Right lobe of liver (tissue), 6 donors: Measurements from ENCODE around the gene LRBA. TPM values are rescaled to one million over a fixed set of nuclear protein-coding genes. Genes with fewer than 3 reads are reported as not detected.
A peak's percentile ranks its signal among the peaks of the same experiment; 100 is the strongest.

Experiments
- ATAC-seq, 4 donors: fragments of 200-7000 bp; cut with Tn5 transposase; one replicate each; pipeline ENCODE4 v1.9.1; 2020; ENCODE audit warnings: mild to moderate bottlenecking in 4 of 4, moderate library complexity in 4 of 4
- DNase-seq, 3 donors: peaks; one replicate each; pipeline ENCODE4 v3.0.0-alpha.2; 2020
- H3K27ac ChIP-seq, 3 donors: fragments of 200-600 bp; one replicate each; pipeline ENCODE4 v1.8.0; 2022
- H3K27me3 ChIP-seq, 2 donors: fragments of 200-600 bp; one replicate each; pipeline ENCODE4 v1.8.0; 2022
- H3K36me3 ChIP-seq, 4 donors: fragments of 200-600 bp; sonication (generic) in 1 of 4; one replicate each; pipeline versions ENCODE4 v1.5.1 to v1.8.0; 2017 to 2022; ENCODE audit warnings: control low read depth in 1 of 4
- H3K4me1 ChIP-seq, 4 donors: fragments of 200-600 bp; sonication (generic) in 1 of 4; one replicate each; pipeline versions ENCODE4 v1.5.1 to v1.8.0; 2017 to 2022; ENCODE audit warnings: control low read depth in 1 of 4
- H3K4me3 ChIP-seq, 3 donors: fragments of 200-600 bp; one replicate each; pipeline ENCODE4 v1.8.0; 2022
- H3K9me3 ChIP-seq, 4 donors: fragments of 200-600 bp; sonication (generic) in 1 of 4; one replicate each; pipeline versions ENCODE4 v1.5.1 to v1.8.0; 2017 to 2022; ENCODE audit warnings: control low read depth in 1 of 4
- POLR2A ChIP-seq: fragments of 450-650 bp; IDR thresholded peaks from one replicate; pipeline ENCODE4 v1.6.1; 2017; ENCODE audit warnings: antibody characterized with exemption, mild to moderate bottlenecking
- WGBS: methylation state at CpG from one replicate; pipeline ENCODE4 v1.1.6; 2018; ENCODE audit warnings: low coverage, low lambda C conversion rate; ENCODE audit not compliant: insufficient coverage; ENCODE audit errors: missing lambda C conversion rate; 5-methylcytosine and 5-hydroxymethylcytosine counted together
- intact Hi-C, 2 donors: fragments of 100-400 bp; cut with DNase I; formaldehyde crosslinking; loops; one replicate each; pipeline versions ENCODE4 v1.11.2 to v1.14.1; 2022
- total RNA-seq, 6 experiments: library from RNA; depleted of rRNA in 2 of 6; stranded (reverse); fragments of >200 nt in 2 of 6; fragmentation: NEBNext Ultra II Directional in 3 of 6; extraction: Animal tissue kit (Norgen Biotek cat#: 25700) in 3 of 6; gene quantifications; one replicate each; pipeline versions ENCODE4 v1.1.0 to v1.2.4, GENCODE V29; 2016 to 2023
- TF ChIP-seq, protein P1 (sequence below), 4 donors: fragments of 200-600 bp in 3 of 4; fragments of 450-650 bp in 1 of 4; IDR thresholded peaks; one replicate each; pipeline versions ENCODE4 v1.5.1 to v1.8.0; 2016 to 2022; ENCODE audit warnings: antibody characterized with exemption in 4 of 4, mild to moderate bottlenecking in 2 of 4
- donor health status: DM: no; HTN: yes; CAD: no.
- donor health status: DM: no; HTN: no; CAD: no.
- donor health status: DM: no; HTN: no; CAD: no.
- donor health status: DM: no; HTN: yes; CAD: no.
- donor health status: DM: no; HTN: yes; CAD: no.

The LRBA gene
- total RNA-seq, 6 experiments from 2014 or later = 18.9 to 48.1 (median 24.5) TPM

DNA sequence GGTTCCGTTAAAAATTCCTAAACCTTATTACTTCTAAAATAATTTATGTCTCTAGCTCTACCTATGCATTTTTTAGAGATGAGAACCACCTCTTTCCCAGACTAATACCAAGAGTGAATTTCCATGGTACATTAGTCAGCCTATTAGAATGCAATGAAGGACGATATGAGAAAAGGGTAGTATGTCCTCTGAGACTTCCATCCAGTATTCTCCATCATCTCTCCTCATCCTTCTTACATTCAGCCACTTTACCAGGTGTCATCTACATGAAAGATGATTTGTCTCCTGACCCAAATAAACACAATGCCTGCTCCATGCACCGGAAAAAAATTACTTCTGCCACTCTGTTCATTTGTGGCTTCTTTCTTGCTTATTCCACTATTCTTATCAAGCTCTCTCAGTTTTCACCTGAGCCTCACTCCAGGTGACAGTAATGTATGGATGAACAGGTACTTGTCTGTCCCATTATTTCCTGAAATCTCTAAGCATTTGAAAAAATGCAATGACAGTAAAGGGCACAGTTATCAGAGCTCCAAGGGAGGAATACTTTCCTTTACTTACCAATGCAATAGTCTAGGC is 335.2 kb downstream of the LRBA start:
- Histone ChIP-seq H3K4me1 (peaks cover 0 to 19% (median 7%) of the 10 kb centered on the region in 4 donors), H3K27ac (peak overlapping the region in 1 of 3 donors; percentile 65), H3K27me3 (no peaks in the 10 kb centered on the region), H3K9me3 (no peaks in the 10 kb centered on the region), H3K4me3 (peak overlapping the region in 1 of 3 donors; percentile 32), H3K36me3 (no peaks in the 10 kb centered on the region)
- DNase-seq (no peak), ATAC-seq (peak; percentile 45 to 71 (median 49))
- 45% methylated on average over 3 of the region's 3 CpGs for WGBS
- intact Hi-C loops = no loop called here
- TF ChIP-seq POLR2A = no peak
- TF ChIP-seq, protein P1, sequence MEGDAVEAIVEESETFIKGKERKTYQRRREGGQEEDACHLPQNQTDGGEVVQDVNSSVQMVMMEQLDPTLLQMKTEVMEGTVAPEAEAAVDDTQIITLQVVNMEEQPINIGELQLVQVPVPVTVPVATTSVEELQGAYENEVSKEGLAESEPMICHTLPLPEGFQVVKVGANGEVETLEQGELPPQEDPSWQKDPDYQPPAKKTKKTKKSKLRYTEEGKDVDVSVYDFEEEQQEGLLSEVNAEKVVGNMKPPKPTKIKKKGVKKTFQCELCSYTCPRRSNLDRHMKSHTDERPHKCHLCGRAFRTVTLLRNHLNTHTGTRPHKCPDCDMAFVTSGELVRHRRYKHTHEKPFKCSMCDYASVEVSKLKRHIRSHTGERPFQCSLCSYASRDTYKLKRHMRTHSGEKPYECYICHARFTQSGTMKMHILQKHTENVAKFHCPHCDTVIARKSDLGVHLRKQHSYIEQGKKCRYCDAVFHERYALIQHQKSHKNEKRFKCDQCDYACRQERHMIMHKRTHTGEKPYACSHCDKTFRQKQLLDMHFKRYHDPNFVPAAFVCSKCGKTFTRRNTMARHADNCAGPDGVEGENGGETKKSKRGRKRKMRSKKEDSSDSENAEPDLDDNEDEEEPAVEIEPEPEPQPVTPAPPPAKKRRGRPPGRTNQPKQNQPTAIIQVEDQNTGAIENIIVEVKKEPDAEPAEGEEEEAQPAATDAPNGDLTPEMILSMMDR (IDR thresholded peaks at IDR 0.05) = no peak

DNA sequence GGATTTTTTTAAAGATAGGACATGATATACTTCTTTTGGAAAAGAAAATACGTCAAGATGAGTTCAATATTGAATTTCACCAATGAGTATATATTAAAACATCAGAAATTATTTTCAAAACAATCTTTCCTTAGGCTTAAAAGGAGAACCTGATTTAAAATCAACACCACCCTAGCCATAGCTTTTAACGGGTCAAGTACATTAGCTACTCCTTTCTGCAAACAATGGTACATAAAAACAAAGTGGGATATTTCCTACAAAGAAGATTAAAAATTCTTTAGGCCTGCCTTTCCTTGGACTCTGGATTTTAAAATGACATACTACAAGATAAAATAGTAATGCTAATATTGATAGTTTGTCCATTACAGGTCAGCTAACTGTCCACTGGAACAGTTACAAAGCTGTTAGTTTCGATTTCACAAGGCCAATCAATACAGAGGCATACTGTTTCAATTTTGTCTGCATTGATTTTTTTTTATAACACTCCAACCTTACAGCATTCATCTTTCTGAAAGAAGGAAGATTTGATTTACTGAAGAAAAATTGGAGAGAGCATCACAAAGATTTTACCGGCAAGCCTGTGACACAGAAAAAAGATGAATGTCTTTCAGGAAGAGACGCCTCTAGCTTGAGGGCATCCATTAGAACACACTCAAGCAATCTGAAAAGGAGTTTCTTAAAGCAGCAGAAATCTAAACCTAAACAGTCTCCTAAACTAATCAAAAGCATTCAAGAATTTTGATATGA is 335.9 kb downstream of the LRBA start:
- H3K27me3 ChIP-seq = no peaks in the 10 kb centered on the region
- peak overlapping the region; percentile 20 to 65 (median 22) for H3K27ac ChIP-seq
- H3K4me1 ChIP-seq = peaks cover 0 to 19% (median 7%) of the 10 kb centered on the region in 4 donors
- DNase-seq = no peak
- H3K4me3 ChIP-seq = peak overlapping the region in 2 of 3 donors; percentile 32 to 38
- ATAC-seq = peak; percentile 87 to 95 (median 90)
- no peak for TF ChIP-seq POLR2A
- TF ChIP-seq, protein P1 (IDR thresholded peaks at IDR 0.05) = no peak
- H3K9me3 ChIP-seq = no peaks in the 10 kb centered on the region
- no peaks in the 10 kb centered on the region for H3K36me3 ChIP-seq
- intact Hi-C loops = no loop called here
- 30% methylated on average over 5 of the region's 5 CpGs for WGBS

DNA sequence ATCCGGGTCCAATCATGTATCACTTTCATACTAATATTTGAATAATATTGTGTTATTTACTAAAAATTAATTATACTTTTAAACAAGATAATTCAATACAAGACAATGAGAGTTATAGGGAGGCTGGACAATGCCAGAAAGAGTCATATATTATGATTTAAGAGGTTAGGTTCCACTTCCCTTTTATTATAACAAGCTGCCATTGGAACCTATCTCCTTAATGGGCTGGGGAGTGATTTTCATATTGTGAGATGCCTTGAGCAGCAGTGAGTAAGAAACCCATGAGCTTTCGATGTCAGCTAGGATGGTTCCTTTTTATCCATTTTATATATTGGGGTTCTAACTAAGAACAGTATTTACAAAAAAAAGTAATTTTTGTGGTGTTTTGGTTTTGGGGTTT is 341.3 kb downstream of the LRBA start:
- WGBS = 87% methylated on average over 2 of the region's 2 CpGs
- H3K4me3 ChIP-seq = no peak overlapping the region
- TF ChIP-seq POLR2A = no peak
- TF ChIP-seq, protein P1 (IDR thresholded peaks at IDR 0.05) = no peak
- no peak overlapping the region for H3K27ac ChIP-seq
- no peaks in the 10 kb centered on the region for H3K27me3 ChIP-seq
- peaks cover 0 to 10% (median 3%) of the 10 kb centered on the region in 4 donors for H3K4me1 ChIP-seq
- DNase-seq (no peak), ATAC-seq (no peak)
- intact Hi-C loops = no loop called here
- H3K36me3 ChIP-seq = no peaks in the 10 kb centered on the region
- no peaks in the 10 kb centered on the region for H3K9me3 ChIP-seq

DNA sequence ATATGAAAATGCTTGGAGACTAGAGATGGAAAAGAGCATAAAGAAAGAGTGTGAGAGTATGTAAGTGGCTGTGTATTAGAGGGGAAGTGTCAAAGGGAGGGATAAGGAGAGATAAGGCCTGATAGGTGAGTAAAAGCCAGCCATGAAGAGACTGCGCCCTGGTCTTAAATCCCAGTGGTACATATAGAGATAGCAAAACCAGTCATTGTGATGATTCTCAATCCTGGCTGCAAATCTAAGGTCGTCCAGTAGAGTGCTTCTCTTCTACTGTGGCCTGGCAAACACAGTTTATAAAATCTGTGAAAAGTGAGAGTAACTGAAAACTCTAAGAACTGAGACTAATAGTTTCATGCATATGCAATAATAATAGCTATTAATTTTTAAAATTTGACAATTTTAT is 346.3 kb downstream of the LRBA start:
- DNase-seq = no peak
- intact Hi-C loops = no loop called here
- H3K36me3 ChIP-seq = no peaks in the 10 kb centered on the region
- no peaks in the 10 kb centered on the region for H3K27me3 ChIP-seq
- WGBS = 100% methylated on average over 2 of the region's 2 CpGs
- H3K27ac ChIP-seq = no peak overlapping the region
- TF ChIP-seq, protein P1 (IDR thresholded peaks at IDR 0.05) = no peak
- TF ChIP-seq POLR2A = no peak
- no peak overlapping the region for H3K4me3 ChIP-seq
- no peak for ATAC-seq
- no peaks in the 10 kb centered on the region for H3K9me3 ChIP-seq
- no peaks in the 10 kb centered on the region for H3K4me1 ChIP-seq
